Measurements from ENCODE around the gene ASCL1.

DNA sequence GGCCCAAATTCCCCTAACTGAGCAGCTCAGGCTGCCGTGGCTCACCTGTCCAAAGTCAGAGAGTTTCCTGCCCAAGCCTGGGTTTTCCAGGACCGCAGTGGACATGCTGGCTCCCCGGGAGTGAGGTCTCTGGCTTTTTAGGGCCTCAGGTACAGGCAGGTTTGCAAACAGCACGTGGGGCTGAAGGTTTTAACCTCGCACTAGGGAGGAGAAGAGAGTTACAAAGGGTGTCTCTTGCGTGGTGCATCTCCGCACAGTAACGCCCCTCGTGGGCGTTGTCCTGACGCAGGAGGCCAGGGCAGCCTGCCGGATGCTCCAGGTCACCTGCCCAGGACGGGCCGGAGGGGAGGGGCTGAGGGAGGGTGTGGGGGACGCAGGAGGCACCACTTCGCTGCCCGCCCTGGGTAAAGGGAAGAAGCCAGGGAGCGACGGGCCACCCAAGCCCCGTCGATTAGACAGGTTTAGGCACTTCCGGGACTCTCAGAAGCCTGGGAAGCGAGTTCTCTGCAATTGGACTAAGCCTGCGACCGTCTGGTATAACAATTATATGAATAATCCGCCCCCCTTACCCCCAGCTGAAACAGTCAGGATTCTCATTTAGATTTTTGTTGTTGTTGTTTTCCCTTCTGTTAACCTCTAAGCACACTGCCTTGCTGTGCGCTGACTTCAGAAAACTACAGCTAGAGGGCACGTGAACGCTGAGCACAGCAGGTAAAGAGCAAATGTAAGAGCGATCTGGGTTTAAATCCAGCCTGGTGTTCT lies 40.3 kb upstream of the ASCL1 start, which contains the start of gene PAH:
- TF ChIP-seq CTCF (IDR thresholded peaks at IDR 0.05 in 2 of 3, conservative IDR thresholded peaks at IDR 0.05 in 1 of 3; ENCODE audit: control insufficient read depth in 2 of 3, extremely low read depth in 1 of 3, insufficient read depth in 1 of 3, low read depth in 3 of 3, low read length in 3 of 3) = peak; percentile 14 to 27 (median 20); a peak in 3 of 6 replicates
- TF ChIP-seq RCOR1 (conservative IDR thresholded peaks at IDR 0.05; ENCODE audit: low read depth, low read length) = no peak
- TF ChIP-seq SMARCA5 (IDR thresholded peaks at IDR 0.05) = no peak
- TF ChIP-seq POLR2A (IDR thresholded peaks at IDR 0.05; ENCODE audit: low read depth, low read length) = no peak
- TF ChIP-seq ZNF274 (IDR thresholded peaks at IDR 0.05; ENCODE audit: insufficient read depth, insufficient read length) = no peak
- no peak for TF ChIP-seq ZNF24 (IDR thresholded peaks at IDR 0.05)
